Esophagus muscularis mucosa (tissue), 4 donors: ENCODE data around the gene PDGFA.

Experiments used
- CTCF ChIP-seq, 3 experiments: fragments of 200-600 bp in 2 of 3; fragments of 450-650 bp in 1 of 3; sonication (generic) in 2 of 3; IDR thresholded peaks; one replicate each; pipeline ENCODE4 v1.5.1; 2017 to 2019; ENCODE audit warnings: antibody characterized with exemption in 3 of 3, mild to moderate bottlenecking in 2 of 3, moderate library complexity in 1 of 3
- EP300 ChIP-seq: sonication (generic); formaldehyde crosslinking; IDR thresholded peaks from one replicate; pipeline ENCODE4 v1.6.1; 2017; ENCODE audit warnings: antibody characterized with exemption
- POLR2A ChIP-seq: fragments of 450-650 bp; IDR thresholded peaks from one replicate; pipeline ENCODE4 v1.6.1; 2017; ENCODE audit warnings: antibody characterized with exemption, moderate library complexity, mild to moderate bottlenecking, low read depth

DNA sequence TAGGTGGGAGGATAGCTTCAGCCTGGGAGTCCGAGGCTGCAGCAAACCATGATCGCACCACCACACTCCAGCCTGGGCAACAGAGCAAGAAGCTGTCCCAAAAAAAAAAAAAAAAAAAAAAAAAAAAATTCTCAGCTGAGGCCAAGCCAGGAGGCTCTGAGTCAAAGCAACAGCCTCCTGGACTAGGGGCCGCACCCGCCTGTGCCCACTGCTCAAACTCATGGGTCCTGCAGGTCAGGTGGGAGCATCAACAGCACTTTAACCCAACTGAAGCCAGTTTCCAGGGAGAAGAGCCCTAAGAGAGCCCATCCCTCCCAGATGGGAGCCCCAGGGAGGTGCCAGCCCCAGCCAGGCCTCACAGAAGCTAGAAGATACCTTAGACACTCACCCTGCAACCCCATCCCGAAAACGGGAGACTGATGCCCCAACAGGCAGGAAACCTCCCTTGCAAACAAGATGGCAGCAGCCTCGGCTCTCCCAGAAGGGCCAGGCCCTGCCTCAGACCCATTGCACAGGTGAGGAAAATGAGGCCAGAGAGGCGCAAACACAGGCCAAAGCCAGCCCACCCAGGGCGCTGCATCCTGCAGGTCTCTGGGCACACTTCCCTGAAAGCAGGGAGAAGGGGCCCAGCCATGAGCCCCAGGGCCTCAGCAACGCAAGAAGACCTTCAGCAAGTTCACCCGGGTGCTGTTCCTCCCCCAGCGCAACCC, 11.0 kb downstream of the PDGFA start:
- TF ChIP-seq CTCF (IDR thresholded peaks at IDR 0.05) (no peak), POLR2A (no peak), EP300 (no peak)
